ENCODE results near the gene SUN1. TPM values are rescaled to one million over a fixed set of nuclear protein-coding genes. Genes with fewer than 3 reads are reported as not detected.
A peak's percentile ranks its signal among the peaks of the same experiment; 100 is the strongest.

The SUN1 gene
- polyA plus RNA-seq, 3 donors: 44.2 to 154 (median 51.5) TPM

DNA sequence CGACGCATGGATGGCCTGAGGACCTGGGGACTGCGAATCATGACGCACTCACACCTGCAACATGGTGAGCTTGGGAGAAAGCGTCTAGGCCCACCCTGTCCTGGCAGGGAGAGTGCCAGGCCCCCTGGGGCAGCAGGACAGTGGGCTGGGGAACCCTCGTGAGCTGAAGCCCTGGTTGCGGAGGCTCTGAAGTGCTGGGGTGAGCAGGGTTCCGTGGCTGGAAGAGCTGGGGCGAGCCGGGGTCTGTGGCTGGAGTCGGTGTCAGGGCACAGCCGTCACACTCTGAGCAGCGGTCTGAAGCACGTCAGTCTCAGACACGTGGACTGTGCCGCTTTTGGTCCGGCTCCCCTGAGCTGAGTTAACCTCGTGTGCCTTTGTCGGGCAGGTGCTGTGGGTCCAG lies 4.7 kb downstream of the SUN1 start:
- Mint-ChIP-seq H3K36me3 (peaks cover 67 to 97% of the 10 kb centered on the region in 2 donors), H3K27me3 (ENCODE audit: low read depth in 3 of 3) (peaks cover 6 to 12% (median 6%) of the 10 kb centered on the region in 3 donors), H3K9me3 (peaks cover 0 to 5% (median 0%) of the 10 kb centered on the region in 7 donors), H3K27ac (peak overlapping the region in 1 of 7 donors; percentile 23), H3K4me3 (no peak overlapping the region), H3K4me1 (peaks cover 16% of the 10 kb centered on the region)
- Histone ChIP-seq H3K9me3 (replicated peaks in 1 of 2; ENCODE audit: control insufficient read depth in 1 of 2, insufficient read depth in 1 of 2, low read length in 2 of 2) (no peaks in the 10 kb centered on the region), H3K27ac (ENCODE audit: low read depth in 1 of 2, low read length in 2 of 2) (no peak overlapping the region), H3K4me1 (ENCODE audit: control insufficient read depth in 1 of 2, insufficient read depth in 2 of 2, low read length in 2 of 2) (peaks cover 0 to 7% of the 10 kb centered on the region in 2 donors), H2AFZ (ENCODE audit: insufficient read depth, low read depth, low read length, poor library complexity, severe bottlenecking) (no peak overlapping the region), H4K20me1 (ENCODE audit: insufficient read depth, low read length) (peaks cover 64% of the 10 kb centered on the region), H3K79me2 (ENCODE audit: insufficient read depth, low read length) (peaks cover 4% of the 10 kb centered on the region), H3K36me3 (replicated peaks in 1 of 2; ENCODE audit: control insufficient read depth in 1 of 2, insufficient read depth in 2 of 2, low read length in 2 of 2) (peaks cover 30 to 72% of the 10 kb centered on the region in 2 donors), H3K4me2 (replicated peaks; ENCODE audit: extremely low read depth, low read length, poor library complexity, severe bottlenecking) (no peak overlapping the region), H3K27me3 (ENCODE audit: control insufficient read depth in 2 of 2, insufficient read depth in 2 of 2, low read length in 2 of 2) (no peaks in the 10 kb centered on the region), H3K4me3 (replicated peaks in 1 of 3; ENCODE audit: low read depth in 2 of 3, low read length in 3 of 3) (no peak overlapping the region), H3K9ac (ENCODE audit: insufficient read depth, low read length, poor library complexity, severe bottlenecking) (no peak overlapping the region)
- no peak for DNase-seq
- WGBS (ENCODE audit: insufficient coverage): 99% methylated on average over 10 of the region's 19 CpGs
- TF ChIP-seq, protein P1, sequence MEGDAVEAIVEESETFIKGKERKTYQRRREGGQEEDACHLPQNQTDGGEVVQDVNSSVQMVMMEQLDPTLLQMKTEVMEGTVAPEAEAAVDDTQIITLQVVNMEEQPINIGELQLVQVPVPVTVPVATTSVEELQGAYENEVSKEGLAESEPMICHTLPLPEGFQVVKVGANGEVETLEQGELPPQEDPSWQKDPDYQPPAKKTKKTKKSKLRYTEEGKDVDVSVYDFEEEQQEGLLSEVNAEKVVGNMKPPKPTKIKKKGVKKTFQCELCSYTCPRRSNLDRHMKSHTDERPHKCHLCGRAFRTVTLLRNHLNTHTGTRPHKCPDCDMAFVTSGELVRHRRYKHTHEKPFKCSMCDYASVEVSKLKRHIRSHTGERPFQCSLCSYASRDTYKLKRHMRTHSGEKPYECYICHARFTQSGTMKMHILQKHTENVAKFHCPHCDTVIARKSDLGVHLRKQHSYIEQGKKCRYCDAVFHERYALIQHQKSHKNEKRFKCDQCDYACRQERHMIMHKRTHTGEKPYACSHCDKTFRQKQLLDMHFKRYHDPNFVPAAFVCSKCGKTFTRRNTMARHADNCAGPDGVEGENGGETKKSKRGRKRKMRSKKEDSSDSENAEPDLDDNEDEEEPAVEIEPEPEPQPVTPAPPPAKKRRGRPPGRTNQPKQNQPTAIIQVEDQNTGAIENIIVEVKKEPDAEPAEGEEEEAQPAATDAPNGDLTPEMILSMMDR (IDR thresholded peaks at IDR 0.05): no peak
- intact Hi-C loops (cut with micrococcal nuclease): no loop called here

DNA sequence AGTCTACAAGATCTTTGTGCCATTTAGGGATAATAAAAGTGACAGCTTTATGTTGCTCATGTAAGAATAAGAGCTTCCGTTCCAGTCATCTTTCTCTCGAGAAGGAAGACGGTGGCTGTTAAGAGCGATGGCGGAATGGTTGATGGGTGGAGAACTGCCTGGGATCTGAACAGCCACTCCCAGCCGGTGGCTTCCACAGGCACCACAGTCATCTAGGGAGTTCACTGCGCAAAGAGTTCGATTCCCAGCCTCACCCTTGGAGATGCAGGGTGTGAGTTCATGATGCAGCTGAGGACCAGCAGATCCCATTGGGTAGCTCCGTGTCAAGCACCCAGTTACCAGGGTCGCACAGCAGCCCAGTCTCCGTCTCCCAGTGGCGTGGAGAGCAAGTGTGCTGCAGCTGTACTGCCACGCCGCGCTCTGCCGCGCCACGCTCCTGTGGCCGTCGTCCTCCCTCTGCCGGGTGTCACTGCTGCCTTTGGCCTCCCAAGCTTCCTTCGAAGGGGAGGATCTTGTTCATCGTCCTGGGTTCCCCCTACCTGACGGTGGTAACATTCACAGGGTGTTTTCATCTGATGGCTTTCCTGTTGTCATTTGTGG lies 7.8 kb downstream of the SUN1 start:
- Mint-ChIP-seq H3K27me3 (ENCODE audit: low read depth in 3 of 3) (peaks cover 2 to 3% (median 3%) of the 10 kb centered on the region in 3 donors), H3K9me3 (peaks cover 0 to 8% (median 0%) of the 10 kb centered on the region in 7 donors), H3K4me3 (no peak overlapping the region), H3K27ac (no peak overlapping the region), H3K4me1 (peaks cover 11% of the 10 kb centered on the region), H3K36me3 (peaks cover 78 to 97% of the 10 kb centered on the region in 2 donors)
- Histone ChIP-seq H3K4me3 (replicated peaks in 1 of 3; ENCODE audit: low read depth in 2 of 3, low read length in 3 of 3) (no peak overlapping the region), H4K20me1 (ENCODE audit: insufficient read depth, low read length) (peaks cover 37% of the 10 kb centered on the region), H3K4me1 (ENCODE audit: control insufficient read depth in 1 of 2, insufficient read depth in 2 of 2, low read length in 2 of 2) (peaks cover 0 to 7% of the 10 kb centered on the region in 2 donors), H3K79me2 (ENCODE audit: insufficient read depth, low read length) (no peaks in the 10 kb centered on the region), H3K36me3 (replicated peaks in 1 of 2; ENCODE audit: control insufficient read depth in 1 of 2, insufficient read depth in 2 of 2, low read length in 2 of 2) (peaks cover 58 to 84% of the 10 kb centered on the region in 2 donors), H2AFZ (ENCODE audit: insufficient read depth, low read depth, low read length, poor library complexity, severe bottlenecking) (no peak overlapping the region), H3K4me2 (replicated peaks; ENCODE audit: extremely low read depth, low read length, poor library complexity, severe bottlenecking) (no peak overlapping the region), H3K27ac (ENCODE audit: low read depth in 1 of 2, low read length in 2 of 2) (no peak overlapping the region), H3K27me3 (ENCODE audit: control insufficient read depth in 2 of 2, insufficient read depth in 2 of 2, low read length in 2 of 2) (no peaks in the 10 kb centered on the region), H3K9me3 (replicated peaks in 1 of 2; ENCODE audit: control insufficient read depth in 1 of 2, insufficient read depth in 1 of 2, low read length in 2 of 2) (no peaks in the 10 kb centered on the region), H3K9ac (ENCODE audit: insufficient read depth, low read length, poor library complexity, severe bottlenecking) (no peak overlapping the region)
- TF ChIP-seq, protein P1 (IDR thresholded peaks at IDR 0.05): no peak
- no peak for DNase-seq
- WGBS (ENCODE audit: insufficient coverage): 89% methylated on average over 13 of the region's 24 CpGs
- intact Hi-C loops (cut with micrococcal nuclease): no loop called here
